Caco-2 (cell line): ENCODE data around the gene IL32. TPM values are rescaled to one million over a fixed set of nuclear protein-coding genes. Genes with fewer than 3 reads are reported as not detected.

Experiments
- BruUV-seq: library from RNA; stranded (reverse); fragments of 400-500 nt; replicated peaks from 2 replicates; lab custom pipeline; 2021; lab: Mats Ljungman, UMichigan
- CTCF ChIA-PET: fragments of 300-600 bp; sonication (Branson Sonifier 250); formaldehyde crosslinking; loops from one replicate; lab custom pipeline; 2022; ENCODE audit warnings: antibody characterized with exemption; lab: Charles Lee
- POLR2A ChIA-PET: fragments of 300-600 bp; sonication (Branson Sonifier 250); formaldehyde crosslinking; loops from one replicate; lab custom pipeline; 2022; ENCODE audit warnings: antibody characterized with exemption; lab: Charles Lee
- DNase-seq, 2 experiments: peaks; one replicate each; pipeline versions ENCODE4 v3.0.0 to v3.0.0-alpha.2; 2020 to 2022
- H3K27me3 ChIP-seq: replicated peaks from 2 replicates; pipeline ENCODE4 v1.6.0; 2011; ENCODE audit warnings: low read length; ENCODE audit not compliant: control insufficient read depth, insufficient read depth
- H3K36me3 ChIP-seq: 2 replicates; pipeline ENCODE4 v1.5.1; 2011; ENCODE audit warnings: low read length; ENCODE audit not compliant: control insufficient read depth, insufficient read depth
- H3K4me1 ChIP-seq: fragments of 250-450 bp; sonication (Bioruptor Pico); 2 replicates; pipeline ENCODE4 v1.5.1; 2020; ENCODE audit warnings: mild to moderate bottlenecking
- H3K4me3 ChIP-seq: 2 replicates; pipeline ENCODE4 v1.5.1; 2011; ENCODE audit warnings: low read depth, mild to moderate bottlenecking, control low read depth, low read length
- H3K9me3 ChIP-seq: fragments of 250-450 bp; sonication (Bioruptor Pico); 2 replicates; pipeline ENCODE4 v1.5.1; 2020; ENCODE audit warnings: mild to moderate bottlenecking, moderate library complexity
- H3K27ac Mint-ChIP-seq: one replicate; pipeline ENCODE4 v1.8.0; 2022; ENCODE audit warnings: mixed read lengths; ENCODE audit not compliant: unreplicated experiment
- H3K27me3 Mint-ChIP-seq: one replicate; pipeline ENCODE4 v1.8.0; 2022; ENCODE audit warnings: mixed read lengths; ENCODE audit not compliant: insufficient read depth, unreplicated experiment
- H3K36me3 Mint-ChIP-seq: one replicate; pipeline ENCODE4 v1.8.0; 2022; ENCODE audit warnings: mild to moderate bottlenecking, mixed read lengths; ENCODE audit not compliant: insufficient read depth, unreplicated experiment
- H3K4me1 Mint-ChIP-seq: one replicate; pipeline ENCODE4 v1.8.0; 2022; ENCODE audit warnings: low read depth, mixed read lengths; ENCODE audit not compliant: unreplicated experiment
- H3K4me3 Mint-ChIP-seq: one replicate; pipeline ENCODE4 v1.8.0; 2022; ENCODE audit warnings: mild to moderate bottlenecking, moderate library complexity, mixed read lengths; ENCODE audit not compliant: unreplicated experiment
- H3K9me3 Mint-ChIP-seq: one replicate; pipeline ENCODE4 v1.8.0; 2022; ENCODE audit warnings: mixed read lengths; ENCODE audit not compliant: unreplicated experiment
- CTCF ChIP-seq, 2 experiments: fragments of 200-600 bp in 1 of 2; IDR thresholded peaks; 1 replicate in 1 of 2; 2 replicates in 1 of 2; pipeline versions ENCODE4 v1.5.1 to v1.8.0; 2011 to 2022; ENCODE audit warnings: antibody characterized with exemption in 1 of 2, control low read depth in 1 of 2, inconsistent platforms in 1 of 2, low read depth in 1 of 2, low read length in 1 of 2, mild to moderate bottlenecking in 1 of 2, moderate library complexity in 1 of 2; ENCODE audit not compliant: insufficient read depth in 1 of 2, severe bottlenecking in 1 of 2, unreplicated experiment in 1 of 2
- intact Hi-C: fragments of 100-400 bp; cut with micrococcal nuclease; formaldehyde crosslinking; loops from one replicate; pipeline ENCODE4 v1.10.0; 2022; ENCODE audit not compliant: unreplicated experiment
- total RNA-seq: library from RNA; stranded (reverse); gene quantifications from 2 replicates; pipeline ENCODE4 v1.2.3, GENCODE V29; 2022

Gene IL32
- total RNA-seq, 1 experiment from 2014 or later: 149 TPM

- no peaks in the 10 kb centered on the region for H3K27me3 Mint-ChIP-seq
- Histone ChIP-seq H3K27me3 (no peaks in the 10 kb centered on the region), H3K4me1 (peaks cover 26% of the 10 kb centered on the region), H3K4me3 (peak within 1 kb of the TSS; percentile 69), H3K36me3 (peaks cover 8% of the 10 kb centered on the region), H3K9me3 (no peaks in the 10 kb centered on the region)
- ChIA-PET POLR2A (interaction anchor here (0.6 to 5.8 kb wide), 5 partner anchors 14 to 134 kb away, joined by 3 to 83 read pairs (median 6); partner anchors contain the start of gene ZNF213), CTCF (interaction anchor here (1.0 to 6.9 kb wide), 4 partner anchors 7 to 54 kb away, joined by 3 to 113 read pairs (median 18); no protein-coding TSS in a partner anchor)
- intact Hi-C loops: loop anchor here (1.0 kb wide), 1 partner anchor 43 kb away; no protein-coding TSS in a partner anchor
- peaks cover 24% of the 10 kb centered on the region for H3K4me1 Mint-ChIP-seq
- peak within 1 kb of the TSS; percentile 72 for H3K4me3 Mint-ChIP-seq
- DNase-seq: peak; percentile 95 to 97
- no peak for TF ChIP-seq CTCF (IDR thresholded peaks at IDR 0.05; ENCODE audit: insufficient read depth in 1 of 2, low read depth in 1 of 2, low read length in 1 of 2, severe bottlenecking in 1 of 2, unreplicated experiment in 1 of 2)
- peak within 1 kb of the TSS; percentile 89 for H3K27ac Mint-ChIP-seq
- H3K9me3 Mint-ChIP-seq: no peaks in the 10 kb centered on the region
- H3K36me3 Mint-ChIP-seq: peaks cover 87% of the 10 kb centered on the region
- TSS peak; percentile 40 for BruUV-seq
These were observed 41.6 kb upstream of the IL32 start, which contains the start of the genes HCFC1R1 and THOC6 for GRCh38 chr16:3023669-3024478. Gene HCFC1R1 (minus strand): TSS chr16:3023942. CDS start chr16:3023941, 1 bp downstream. Gene THOC6 (plus strand): TSS chr16:3024035. CDS start chr16:3024327, 292 bp downstream.

DNA sequence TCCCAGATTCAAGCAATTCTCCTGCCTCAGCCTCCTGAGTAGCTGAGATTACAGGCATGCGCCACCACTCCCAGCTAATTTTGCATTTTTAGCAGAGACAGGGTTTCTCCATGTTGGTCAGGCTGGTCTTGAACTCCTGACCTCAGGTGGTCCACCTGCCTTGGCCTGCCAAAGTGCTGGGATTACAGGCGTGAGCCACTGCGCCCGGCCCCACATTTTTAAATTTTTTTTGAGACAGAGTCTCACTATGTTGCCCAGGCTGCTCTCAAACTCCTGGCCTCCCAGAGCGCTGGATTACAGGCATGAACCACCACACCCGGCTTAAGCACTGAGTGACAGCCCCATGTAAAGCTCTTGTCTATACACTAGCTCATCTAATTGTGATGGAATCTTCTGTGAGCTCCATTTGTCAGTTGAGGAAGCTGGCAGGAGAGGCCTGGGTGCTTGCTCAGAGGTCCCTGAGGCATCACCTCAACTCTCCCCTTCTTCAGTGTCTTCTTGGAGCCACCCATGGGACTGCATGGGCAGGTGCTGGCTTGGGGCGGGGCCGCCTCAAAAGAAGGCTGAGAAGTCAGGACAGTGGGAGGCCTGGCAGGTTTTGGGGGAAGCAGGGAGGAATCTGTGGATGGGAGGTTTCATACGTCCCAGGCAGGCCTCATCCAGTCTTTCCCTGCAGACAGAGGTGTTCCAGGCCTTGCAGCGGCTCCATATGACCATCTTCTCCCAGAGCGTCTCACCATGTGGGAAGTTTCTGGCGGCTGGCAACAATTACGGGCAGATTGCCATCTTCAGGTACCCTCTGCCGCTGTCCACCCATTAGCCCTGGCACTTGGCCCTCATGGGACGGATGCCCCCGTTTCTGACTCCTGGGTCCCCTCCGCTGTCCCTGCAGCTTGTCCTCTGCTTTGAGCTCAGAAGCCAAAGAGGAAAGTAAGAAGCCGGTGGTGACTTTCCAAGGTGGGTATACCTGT, 40.1 kb upstream of the IL32 start:
- Histone ChIP-seq H3K9me3 (no peaks in the 10 kb centered on the region), H3K4me3 (no peak overlapping the region), H3K27me3 (no peaks in the 10 kb centered on the region), H3K36me3 (peaks cover 8% of the 10 kb centered on the region), H3K4me1 (peaks cover 24% of the 10 kb centered on the region)
- Mint-ChIP-seq H3K27ac (no peak overlapping the region), H3K4me1 (peaks cover 24% of the 10 kb centered on the region), H3K4me3 (peak overlapping the region; percentile 37), H3K36me3 (peaks cover 84% of the 10 kb centered on the region), H3K9me3 (no peaks in the 10 kb centered on the region), H3K27me3 (no peaks in the 10 kb centered on the region)
- ChIA-PET POLR2A (no interaction called here), CTCF (interaction anchor here (0.7 to 6.9 kb wide), 2 partner anchors 20 to 44 kb away, joined by 6 to 113 read pairs; no protein-coding TSS in a partner anchor)
- intact Hi-C loops: no loop called here
- no peak for DNase-seq
- TF ChIP-seq CTCF (IDR thresholded peaks at IDR 0.05; ENCODE audit: insufficient read depth in 1 of 2, low read depth in 1 of 2, low read length in 1 of 2, severe bottlenecking in 1 of 2, unreplicated experiment in 1 of 2): no peak
- no TSS peak for BruUV-seq

- Mint-ChIP-seq H3K36me3 (peaks cover 78% of the 10 kb centered on the region), H3K27ac (no peak overlapping the region), H3K4me1 (peaks cover 24% of the 10 kb centered on the region), H3K27me3 (no peaks in the 10 kb centered on the region), H3K9me3 (no peaks in the 10 kb centered on the region), H3K4me3 (no peak overlapping the region)
- Histone ChIP-seq H3K27me3 (no peaks in the 10 kb centered on the region), H3K36me3 (peaks cover 8% of the 10 kb centered on the region), H3K9me3 (no peaks in the 10 kb centered on the region), H3K4me3 (no peak overlapping the region), H3K4me1 (peaks cover 24% of the 10 kb centered on the region)
- intact Hi-C loops: no loop called here
- no TSS peak for BruUV-seq
- CTCF ChIA-PET: no interaction called here
- DNase-seq: no peak
- TF ChIP-seq CTCF (IDR thresholded peaks at IDR 0.05; ENCODE audit: insufficient read depth in 1 of 2, low read depth in 1 of 2, low read length in 1 of 2, severe bottlenecking in 1 of 2, unreplicated experiment in 1 of 2): no peak
- POLR2A ChIA-PET: no interaction called here
These were observed 39.4 kb upstream of the IL32 start for GRCh38 chr16:3026003-3026378.
